T1000 (cell line): ENCODE measurements around the gene SBF2.

Experiments used
- DNase-seq: peaks from one replicate; lab custom pipeline; 2025; ENCODE audit warnings: mixed read lengths; lab: John Stamatoyannopoulos, UW

SBF2 gene

GRCh38 chr11:9899676-9900075 is 394.3 kb downstream of the SBF2 start:
- no peak for DNase-seq

GRCh38 chr11:9896902-9897301 is 397.1 kb downstream of the SBF2 start:
- no peak for DNase-seq

- DNase-seq, result no peak
These were observed 399.0 kb downstream of the SBF2 start for GRCh38 chr11:9895006-9895405.

- no peak for DNase-seq
These were observed 400.5 kb downstream of the SBF2 start for GRCh38 chr11:9893474-9893873.

- DNase-seq, result no peak
These were observed 405.1 kb downstream of the SBF2 start for GRCh38 chr11:9888938-9889337.

- DNase-seq, result no peak
These were observed 406.5 kb downstream of the SBF2 start for GRCh38 chr11:9887472-9887871.

- no peak for DNase-seq
These were observed 407.4 kb downstream of the SBF2 start for GRCh38 chr11:9886595-9886994.

GRCh38 chr11:9884601-9885000 is 409.4 kb downstream of the SBF2 start:
- DNase-seq, result no peak

- DNase-seq, result no peak
These were observed 413.4 kb downstream of the SBF2 start for GRCh38 chr11:9880657-9881056.

- no peak for DNase-seq
These were observed 415.1 kb downstream of the SBF2 start for GRCh38 chr11:9878936-9879335.

GRCh38 chr11:9876331-9876730 is 417.7 kb downstream of the SBF2 start:
- no peak for DNase-seq

- DNase-seq, result no peak
These were observed 418.2 kb downstream of the SBF2 start for GRCh38 chr11:9875862-9876261.

- no peak for DNase-seq
These were observed 418.6 kb downstream of the SBF2 start for GRCh38 chr11:9875399-9875798.

- DNase-seq, result no peak
These were observed 419.6 kb downstream of the SBF2 start for GRCh38 chr11:9874466-9874865.

GRCh38 chr11:9868641-9869040 is 425.4 kb downstream of the SBF2 start:
- no peak for DNase-seq

GRCh38 chr11:9862981-9863380 is 431.0 kb downstream of the SBF2 start:
- no peak for DNase-seq

GRCh38 chr11:9861860-9862725 is 431.9 kb downstream of the SBF2 start:
- peak; percentile 10 for DNase-seq

GRCh38 chr11:9859554-9860305 is 434.3 kb downstream of the SBF2 start:
- no peak for DNase-seq

GRCh38 chr11:9858822-9859221 is 435.2 kb downstream of the SBF2 start:
- DNase-seq, result no peak

- no peak for DNase-seq
These were observed 435.8 kb downstream of the SBF2 start for GRCh38 chr11:9858218-9858617.

GRCh38 chr11:9855579-9856287 is 438.3 kb downstream of the SBF2 start:
- DNase-seq, result no peak

- DNase-seq, result no peak
These were observed 440.0 kb downstream of the SBF2 start for GRCh38 chr11:9853929-9854552.
